ENCODE data around the gene LGI1. TPM values are rescaled to one million over a fixed set of nuclear protein-coding genes. Genes with fewer than 3 reads are reported as not detected.

Gene LGI1
- total and polyA plus RNA-seq, 2 experiments from 2014 or later: not detected

GRCh38 chr10:93726024-93726423 lies 31.7 kb upstream of the LGI1 start:
- TF ChIP-seq CTCF (IDR thresholded peaks at IDR 0.05; ENCODE audit: low read depth, low read length): no peak
- no peaks in the 10 kb centered on the region for H3K9me3 ChIP-seq (ENCODE audit: low read depth)
- DNase-seq (ENCODE audit: low read depth in 1 of 2, low spot score in 1 of 2): no peak

GRCh38 chr10:93741367-93741766 lies 16.4 kb upstream of the LGI1 start:
- Histone ChIP-seq H3K27me3 (no peaks in the 10 kb centered on the region), H3K4me3 (no peak overlapping the region), H3K4me1 (ENCODE audit: low read depth) (no peaks in the 10 kb centered on the region), H3K36me3 (no peaks in the 10 kb centered on the region), H3K9me3 (ENCODE audit: low read depth) (no peaks in the 10 kb centered on the region), H3K27ac (no peak overlapping the region)
- no peak for TF ChIP-seq CTCF (IDR thresholded peaks at IDR 0.05; ENCODE audit: low read depth, low read length)
- no peak for DNase-seq (ENCODE audit: low read depth in 1 of 2, low spot score in 1 of 2)

More at GRCh38 chr10:93726024-93726423, 31.7 kb upstream of the LGI1 start:
- H3K27me3 ChIP-seq: peaks cover 6% of the 10 kb centered on the region
- H3K27ac ChIP-seq: no peak overlapping the region
- no peak overlapping the region for H3K4me3 ChIP-seq
- H3K4me1 ChIP-seq (ENCODE audit: low read depth): no peaks in the 10 kb centered on the region
- no peaks in the 10 kb centered on the region for H3K36me3 ChIP-seq

GRCh38 chr10:93742633-93743349 lies 14.9 kb upstream of the LGI1 start:
- H3K4me3 ChIP-seq: no peak overlapping the region
- TF ChIP-seq CTCF (IDR thresholded peaks at IDR 0.05; ENCODE audit: low read depth, low read length): no peak
- H3K27ac ChIP-seq: no peak overlapping the region
- no peaks in the 10 kb centered on the region for H3K9me3 ChIP-seq (ENCODE audit: low read depth)
- H3K36me3 ChIP-seq: no peaks in the 10 kb centered on the region
- H3K4me1 ChIP-seq (ENCODE audit: low read depth): no peaks in the 10 kb centered on the region
- DNase-seq (ENCODE audit: low read depth in 1 of 2, low spot score in 1 of 2): peak in 1 of 2 donors; percentile 10
- H3K27me3 ChIP-seq: no peaks in the 10 kb centered on the region

GRCh38 chr10:93745408-93746065 lies 12.2 kb upstream of the LGI1 start:
- peaks cover 6% of the 10 kb centered on the region for H3K4me1 ChIP-seq (ENCODE audit: low read depth)
- no peak overlapping the region for H3K27ac ChIP-seq
- no peak overlapping the region for H3K4me3 ChIP-seq
- H3K27me3 ChIP-seq: no peaks in the 10 kb centered on the region
- DNase-seq (ENCODE audit: low read depth in 1 of 2, low spot score in 1 of 2): peak; percentile 30 to 45
- no peaks in the 10 kb centered on the region for H3K9me3 ChIP-seq (ENCODE audit: low read depth)
- no peaks in the 10 kb centered on the region for H3K36me3 ChIP-seq
- TF ChIP-seq CTCF (IDR thresholded peaks at IDR 0.05; ENCODE audit: low read depth, low read length): peak; percentile 42

GRCh38 chr10:93746844-93747284 lies 10.9 kb upstream of the LGI1 start:
- no peaks in the 10 kb centered on the region for H3K36me3 ChIP-seq
- no peaks in the 10 kb centered on the region for H3K9me3 ChIP-seq (ENCODE audit: low read depth)
- H3K27me3 ChIP-seq: no peaks in the 10 kb centered on the region
- TF ChIP-seq CTCF (IDR thresholded peaks at IDR 0.05; ENCODE audit: low read depth, low read length): no peak
- DNase-seq (ENCODE audit: low read depth in 1 of 2, low spot score in 1 of 2): peak in 1 of 2 donors; percentile 95
- no peak overlapping the region for H3K27ac ChIP-seq
- no peak overlapping the region for H3K4me3 ChIP-seq
- peaks cover 6% of the 10 kb centered on the region for H3K4me1 ChIP-seq (ENCODE audit: low read depth)

Measured in cardiac muscle cell (in vitro differentiated cells and primary cell).